ENCODE measurements around the gene KRT82. TPM values are rescaled to one million over a fixed set of nuclear protein-coding genes. Genes with fewer than 3 reads are reported as not detected.

Gene KRT82
- not detected in 2 replicates for total RNA-seq

GRCh38 chr12:52405922-52406385 is at the start of gene KRT82:
TSS of gene KRT82 (minus strand) at chr12:52406335. CDS start at chr12:52406277, 58 bp downstream.

GRCh38 chr12:52452101-52452500 is 46.0 kb upstream of the KRT82 start, which contains the start of gene KRT6B:
TSS of gene KRT6B (minus strand) at chr12:52452146. CDS start at chr12:52452078, 68 bp downstream.

GRCh38 chr12:52434081-52434733 is 28.1 kb upstream of the KRT82 start, which contains the start of gene KRT75:
TSS of gene KRT75 (minus strand) at chr12:52434371. CDS start at chr12:52434304, 67 bp downstream.

DNA sequence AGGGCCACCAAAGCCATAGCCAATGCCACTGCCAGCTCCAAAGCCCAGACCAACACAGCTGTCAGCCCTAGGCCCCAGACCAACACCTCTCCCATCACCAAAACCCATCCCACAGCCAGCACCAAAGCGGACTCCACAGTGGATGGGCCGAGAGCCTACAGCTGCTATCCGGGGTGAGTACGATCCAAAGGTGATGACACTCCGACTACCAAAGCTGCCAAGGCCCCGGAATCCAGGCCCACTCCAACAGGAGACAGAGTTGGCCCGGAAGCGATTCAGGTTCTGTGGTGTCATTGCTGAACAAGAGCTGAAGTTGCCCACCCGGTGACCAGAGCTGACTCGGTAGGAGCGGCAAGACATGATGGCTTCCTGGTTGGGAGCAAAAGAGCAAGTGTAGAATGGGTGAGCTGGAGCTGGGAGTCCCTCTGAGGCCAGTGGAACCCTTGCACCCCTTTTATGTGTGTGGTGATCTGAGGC is 20.9 kb downstream of the KRT82 start, which contains the start of gene KRT84:
TSS of gene KRT84 (minus strand) at position 427 of the 477 bp plus-strand sequence. CDS start at position 360, 67 bp downstream.

GRCh38 chr12:52366738-52367485 is 39.2 kb downstream of the KRT82 start, which contains the start of gene KRT85:
TSS of gene KRT85 (minus strand) at chr12:52367481. CDS start at chr12:52367405, 76 bp downstream.

Other genes with a start within 250 kb of the KRT82 start
- 0.09 and 0.35 TPM in 2 replicates for gene KRT80, start 214.3 kb downstream of the KRT82 start, total RNA-seq
- 5.2 and 118 TPM in 2 replicates for gene KRT7, start 173.1 kb downstream of the KRT82 start, total RNA-seq
- gene KRT86, start 131.7 kb downstream of the KRT82 start, total RNA-seq, result under 0.01 TPM in 1 of 2 replicates, not detected in the other
- not detected in 2 replicates for gene KRT81, start 114.8 kb downstream of the KRT82 start, total RNA-seq
- not detected in 2 replicates for gene KRT83, start 84.9 kb downstream of the KRT82 start, total RNA-seq
- not detected in 2 replicates for gene KRT85, start 38.9 kb downstream of the KRT82 start, total RNA-seq
- gene KRT84, start 20.7 kb downstream of the KRT82 start, total RNA-seq, result 0.09 TPM in 1 of 2 replicates, not detected in the other
- not detected in 2 replicates for gene KRT75, start 28.0 kb upstream of the KRT82 start, total RNA-seq
- gene KRT6B, start 45.8 kb upstream of the KRT82 start, total RNA-seq, result not detected in 2 replicates
- gene KRT6C, start 67.5 kb upstream of the KRT82 start, total RNA-seq, result not detected in 2 replicates
- 0.17 and 1.4 TPM in 2 replicates for gene KRT6A, start 86.9 kb upstream of the KRT82 start, total RNA-seq
- gene KRT5, start 114.1 kb upstream of the KRT82 start, total RNA-seq, result 0.82 TPM in 1 of 2 replicates, not detected in the other
- gene KRT71, start 146.8 kb upstream of the KRT82 start, total RNA-seq, result not detected in 2 replicates
- not detected in 2 replicates for gene KRT74, start 167.5 kb upstream of the KRT82 start, total RNA-seq
- gene KRT72, start 195.1 kb upstream of the KRT82 start, total RNA-seq, result not detected in 2 replicates
- not detected in 2 replicates for gene KRT73, start 212.2 kb upstream of the KRT82 start, total RNA-seq
- gene KRT2, start 245.9 kb upstream of the KRT82 start, total RNA-seq, result not detected in 2 replicates

All from pericardium fibroblast (primary cell).